AG04449 (cell line): ENCODE results near the gene ARF6.

Experiments
- CTCF ChIA-PET: fragments of 350-600 bp; formaldehyde crosslinking; extraction: SDS; loops from one replicate; lab custom pipeline; 2021; ENCODE audit warnings: antibody characterized with exemption; lab: Yijun Ruan, JAX
- POLR2A ChIA-PET: fragments of 400-600, 350-600 bp; formaldehyde crosslinking; extraction: SDS; loops from one replicate; lab custom pipeline; 2020; ENCODE audit warnings: antibody characterized with exemption, inconsistent platforms; lab: Yijun Ruan, JAX
- DNase-seq: peaks from one replicate; pipeline ENCODE4 v3.0.0-alpha.2; 2010; ENCODE audit warnings: low read depth, low spot score
- H3K4me3 ChIP-seq: 2 replicates; pipeline ENCODE4 v1.5.1; 2011; ENCODE audit warnings: low read depth, mild to moderate bottlenecking, control low read depth, low read length
- TF ChIP-seq, protein P1 (sequence below): IDR thresholded peaks from one replicate; pipeline ENCODE4 v1.5.1; 2011; ENCODE audit warnings: mild to moderate bottlenecking, moderate library complexity, low read length, control low read depth, inconsistent platforms; ENCODE audit not compliant: insufficient read depth; ENCODE audit errors: missing control alignments

The ARF6 gene

DNA sequence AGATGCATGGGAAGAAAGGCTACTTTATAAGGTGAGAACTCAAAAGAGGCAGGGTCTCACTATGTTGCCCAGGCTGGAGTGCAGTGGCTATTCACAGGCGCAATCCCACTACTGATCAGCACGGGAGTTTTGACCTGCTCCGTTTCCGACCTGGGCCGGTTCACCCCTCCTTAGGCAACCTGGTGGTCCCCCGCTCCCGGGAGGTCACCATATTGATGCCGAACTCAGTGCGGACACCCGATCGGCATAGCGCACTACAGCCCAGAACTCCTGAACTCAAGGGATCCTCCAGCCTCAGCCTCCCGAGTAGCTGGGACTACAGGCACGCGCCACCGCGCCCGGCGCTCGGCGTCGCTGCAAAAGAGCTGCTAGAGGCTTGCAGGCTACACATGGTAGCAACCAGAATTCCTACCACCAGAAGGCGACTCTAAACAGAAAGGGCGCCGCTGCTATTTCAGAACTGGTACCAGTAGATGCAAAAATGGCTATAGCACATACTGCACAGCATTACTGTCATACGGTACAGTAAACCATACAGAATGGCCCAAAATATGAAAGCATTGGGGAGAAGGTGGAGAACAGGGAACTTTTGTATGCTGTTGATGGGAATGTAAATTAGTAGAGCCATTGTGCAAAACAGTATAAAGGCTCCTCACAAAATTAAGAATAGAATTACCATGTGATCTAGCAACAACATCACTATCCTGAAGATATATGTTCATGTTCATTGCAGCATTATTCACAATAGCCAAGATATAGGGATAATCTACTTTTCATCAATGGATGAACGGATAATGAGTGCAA is 39.1 kb upstream of the ARF6 start:
- H3K4me3 ChIP-seq = peak overlapping the region; percentile 18
- no peak for DNase-seq
- POLR2A ChIA-PET = interaction anchor here (1.0 kb wide), 3 partner anchors 9 to 262 kb away, joined by 3 to 5 read pairs (median 4); partner anchors contain the start of gene VCPKMT
- TF ChIP-seq, protein P1, sequence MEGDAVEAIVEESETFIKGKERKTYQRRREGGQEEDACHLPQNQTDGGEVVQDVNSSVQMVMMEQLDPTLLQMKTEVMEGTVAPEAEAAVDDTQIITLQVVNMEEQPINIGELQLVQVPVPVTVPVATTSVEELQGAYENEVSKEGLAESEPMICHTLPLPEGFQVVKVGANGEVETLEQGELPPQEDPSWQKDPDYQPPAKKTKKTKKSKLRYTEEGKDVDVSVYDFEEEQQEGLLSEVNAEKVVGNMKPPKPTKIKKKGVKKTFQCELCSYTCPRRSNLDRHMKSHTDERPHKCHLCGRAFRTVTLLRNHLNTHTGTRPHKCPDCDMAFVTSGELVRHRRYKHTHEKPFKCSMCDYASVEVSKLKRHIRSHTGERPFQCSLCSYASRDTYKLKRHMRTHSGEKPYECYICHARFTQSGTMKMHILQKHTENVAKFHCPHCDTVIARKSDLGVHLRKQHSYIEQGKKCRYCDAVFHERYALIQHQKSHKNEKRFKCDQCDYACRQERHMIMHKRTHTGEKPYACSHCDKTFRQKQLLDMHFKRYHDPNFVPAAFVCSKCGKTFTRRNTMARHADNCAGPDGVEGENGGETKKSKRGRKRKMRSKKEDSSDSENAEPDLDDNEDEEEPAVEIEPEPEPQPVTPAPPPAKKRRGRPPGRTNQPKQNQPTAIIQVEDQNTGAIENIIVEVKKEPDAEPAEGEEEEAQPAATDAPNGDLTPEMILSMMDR = peak; percentile 64
- CTCF ChIA-PET = interaction anchor here (0.6 to 9.5 kb wide), 33 partner anchors 9 to 408 kb away, joined by 3 to 174 read pairs (median 3); partner anchors contain the start of genes ARF6 and VCPKMT

DNA sequence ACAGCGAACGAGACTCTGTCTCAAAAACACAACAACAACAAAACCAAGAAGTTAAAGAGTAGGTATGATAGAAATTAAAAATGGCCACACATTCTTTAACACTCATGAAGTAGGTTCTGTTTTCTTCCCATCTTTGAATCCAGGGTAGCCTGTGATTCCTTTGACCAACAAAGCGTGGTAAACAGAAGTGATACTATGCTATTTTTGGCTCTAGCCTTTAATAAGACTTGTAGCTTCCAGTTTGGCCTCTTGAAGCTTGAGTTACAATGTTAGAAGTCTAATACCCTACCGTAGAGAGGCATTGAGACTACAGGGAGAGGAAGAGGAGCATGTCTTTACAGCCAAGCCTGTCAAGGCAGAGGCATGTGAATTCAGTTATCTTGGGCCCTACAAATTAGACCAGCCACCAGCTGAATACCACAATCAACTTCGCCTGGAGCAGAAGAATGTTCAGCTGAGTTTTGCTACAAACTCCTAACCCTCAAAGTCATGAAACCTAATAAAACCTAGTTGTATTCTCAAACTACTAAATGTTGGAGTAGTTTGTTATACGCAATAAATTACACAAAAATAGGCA is 35.4 kb upstream of the ARF6 start:
- no peak for DNase-seq
- POLR2A ChIA-PET = no interaction called here
- H3K4me3 ChIP-seq = no peak overlapping the region
- TF ChIP-seq, protein P1 = no peak
- CTCF ChIA-PET = interaction anchor here (0.8 to 15.7 kb wide), 3 partner anchors 10 to 403 kb away, joined by 3 to 368 read pairs (median 3); no protein-coding TSS in a partner anchor

DNA sequence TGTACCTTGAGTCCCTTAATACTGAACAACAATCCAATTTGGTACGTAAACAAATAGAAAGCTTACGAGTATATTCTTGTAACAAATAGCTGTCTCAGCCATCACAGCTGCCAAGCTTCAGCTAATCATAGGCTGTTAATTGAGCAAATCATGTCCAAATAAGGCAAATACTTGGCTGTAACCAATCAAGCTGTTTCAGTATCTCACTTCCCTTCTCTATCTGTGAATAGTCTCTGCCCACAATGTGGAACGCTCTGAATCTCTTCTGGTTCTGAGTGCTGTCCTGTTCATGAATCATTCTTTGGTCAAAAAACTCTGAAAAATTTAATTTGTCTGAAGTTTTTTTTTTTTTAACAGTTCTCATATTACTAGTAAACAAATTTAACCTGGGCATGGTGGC is 34.5 kb upstream of the ARF6 start:
- TF ChIP-seq, protein P1 = no peak
- CTCF ChIA-PET = interaction anchor here (0.8 to 15.7 kb wide), 3 partner anchors 7 to 402 kb away, joined by 3 to 368 read pairs (median 174); partner anchors contain the start of gene NEMF

DNA sequence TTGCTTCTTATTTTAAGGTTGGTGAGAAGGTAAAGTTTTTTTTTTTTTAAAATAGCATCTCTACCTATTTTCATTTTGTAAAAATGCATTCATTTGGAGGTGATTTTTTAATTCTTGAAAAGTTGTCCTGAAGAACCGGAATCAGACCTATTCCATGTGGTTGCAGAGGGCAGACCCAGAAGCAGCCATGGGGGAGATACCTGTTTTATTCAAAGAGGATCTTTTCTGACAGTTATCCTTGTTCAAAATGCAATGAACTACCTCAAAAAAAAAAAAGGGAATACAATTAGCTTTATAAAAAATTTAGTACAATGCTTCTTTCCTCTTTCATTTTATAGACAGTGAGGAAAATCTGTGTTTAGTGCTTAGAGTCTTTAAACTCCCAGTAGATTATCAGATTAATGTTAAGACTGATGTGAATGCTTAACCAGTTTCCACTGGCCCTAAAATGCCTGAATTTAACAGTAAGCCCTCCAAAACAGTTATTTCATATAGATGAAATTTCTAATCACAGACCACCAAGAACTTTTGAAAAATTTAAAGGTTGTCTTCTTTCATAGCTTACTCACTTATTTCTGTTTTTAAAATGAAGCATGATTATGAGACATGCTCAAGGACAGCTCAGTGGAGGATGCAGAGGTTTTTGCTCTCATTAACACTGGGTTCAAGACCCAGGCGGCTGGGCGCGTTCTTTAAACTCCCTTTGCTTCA is 31.7 kb upstream of the ARF6 start:
- POLR2A ChIA-PET = interaction anchor here (2.3 to 3.4 kb wide), 3 partner anchors 9 to 178 kb away, joined by 17 to 25 read pairs (median 17); partner anchors contain the start of genes ARF6 and NEMF
- DNase-seq = no peak

More for the DNA sequence above, 34.5 kb upstream of the ARF6 start:
- DNase-seq = no peak
- POLR2A ChIA-PET = interaction anchor here (0.7 kb wide), 1 partner anchor 307 kb away, joined by 3 read pairs; no protein-coding TSS in a partner anchor
- no peak overlapping the region for H3K4me3 ChIP-seq

DNA sequence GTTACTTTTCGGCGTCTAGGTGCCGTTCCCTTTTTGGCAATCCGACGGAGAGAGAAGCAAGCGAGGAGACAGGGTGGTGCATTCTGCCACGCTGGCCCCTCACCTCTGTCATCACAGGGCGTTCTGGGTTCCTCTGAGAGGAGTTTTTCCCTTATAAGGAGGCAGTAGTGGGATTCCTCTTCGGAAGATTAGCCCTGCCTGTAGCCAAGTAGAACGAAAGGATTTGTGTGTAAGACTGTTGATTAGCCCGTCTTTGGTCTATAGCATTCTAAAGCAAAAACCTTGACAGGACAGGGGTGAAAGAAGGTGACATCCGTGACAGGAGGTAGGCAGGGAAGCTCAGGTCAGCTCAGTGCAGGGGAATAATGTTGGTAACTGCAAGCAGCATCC is 31.2 kb upstream of the ARF6 start:
- POLR2A ChIA-PET = interaction anchor here (1.1 to 3.4 kb wide), 11 partner anchors 8 to 370 kb away, joined by 3 to 25 read pairs (median 5); partner anchors contain the start of genes ARF6, NEMF and SOS2
- CTCF ChIA-PET = interaction anchor here (0.7 to 15.7 kb wide), 64 partner anchors 9 to 670 kb away, joined by 3 to 368 read pairs (median 5); partner anchors contain the start of genes ARF6, DMAC2L, L2HGDH and MGAT2
- peak overlapping the region; percentile 64 for H3K4me3 ChIP-seq
- TF ChIP-seq, protein P1 = no peak
- DNase-seq = peak; percentile 73

More for the DNA sequence above, 31.7 kb upstream of the ARF6 start:
- CTCF ChIA-PET = interaction anchor here (0.7 to 15.7 kb wide), 57 partner anchors 10 to 671 kb away, joined by 3 to 368 read pairs (median 5); partner anchors contain the start of genes ARF6, MGAT2, NEMF and RPL36AL
- TF ChIP-seq, protein P1 = no peak
- H3K4me3 ChIP-seq = peak overlapping the region; percentile 64
